GM10847 (cell line): ENCODE measurements around the gene ZNF765.
A peak's percentile ranks its signal among the peaks of the same experiment; 100 is the strongest.

ENCODE experiments used
- POLR2A ChIP-seq: IDR thresholded peaks from 2 replicates; pipeline ENCODE4 v1.6.1; 2011; ENCODE audit not compliant: insufficient read length; ENCODE audit errors: extremely low read depth

ZNF765 gene

DNA sequence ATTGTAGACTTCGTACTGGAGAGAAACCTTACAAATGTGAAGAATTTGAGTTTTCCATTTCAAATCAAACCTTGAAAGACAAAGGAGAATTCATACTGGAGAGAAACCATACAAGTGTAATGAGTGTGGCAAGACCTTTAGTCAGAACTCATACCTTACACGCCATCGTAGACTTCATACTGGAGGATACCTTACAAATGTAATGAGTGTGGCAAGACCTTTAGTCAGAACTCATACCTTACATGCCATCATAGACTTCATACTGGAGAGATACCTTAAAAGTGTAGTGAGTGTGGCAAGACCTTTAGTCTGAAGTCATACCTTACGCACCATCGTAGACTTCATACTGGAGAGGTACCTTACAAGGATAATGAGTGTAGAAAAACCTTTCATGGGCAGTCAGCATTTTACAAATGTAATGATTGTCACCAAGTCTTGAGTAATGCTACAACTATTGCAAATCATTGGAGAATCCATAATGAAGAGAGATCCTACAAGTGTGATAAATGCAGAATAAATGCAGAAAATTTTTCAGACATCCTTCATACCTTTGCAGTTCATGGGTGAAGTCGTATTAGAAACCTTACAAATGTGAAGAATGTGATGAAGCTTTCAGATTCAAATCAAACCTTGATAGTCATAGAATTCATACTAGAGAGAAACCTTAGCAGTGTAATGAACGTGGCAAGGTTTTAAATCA is 14.7 kb downstream of the ZNF765 start:
- TF ChIP-seq POLR2A = no peak

DNA sequence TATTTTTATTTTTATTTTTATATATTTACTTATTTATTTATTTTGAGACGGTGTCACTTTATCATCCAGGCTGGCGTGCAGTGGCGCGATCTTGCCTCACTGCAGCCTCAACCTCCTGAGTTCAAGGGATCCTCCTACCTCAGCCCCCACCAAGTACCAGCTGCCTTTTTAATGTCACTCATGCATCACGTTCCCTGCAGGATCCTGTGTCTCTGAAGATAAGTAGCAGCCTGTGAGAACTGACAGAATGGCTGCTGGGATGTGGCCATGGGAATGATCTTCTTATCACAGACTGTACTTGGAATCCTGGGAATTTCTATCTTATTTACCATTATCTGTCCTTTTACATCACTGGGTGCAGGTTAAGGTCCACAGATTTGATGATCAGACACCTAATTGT is 27.6 kb downstream of the ZNF765 start:
- TF ChIP-seq POLR2A = no peak

DNA sequence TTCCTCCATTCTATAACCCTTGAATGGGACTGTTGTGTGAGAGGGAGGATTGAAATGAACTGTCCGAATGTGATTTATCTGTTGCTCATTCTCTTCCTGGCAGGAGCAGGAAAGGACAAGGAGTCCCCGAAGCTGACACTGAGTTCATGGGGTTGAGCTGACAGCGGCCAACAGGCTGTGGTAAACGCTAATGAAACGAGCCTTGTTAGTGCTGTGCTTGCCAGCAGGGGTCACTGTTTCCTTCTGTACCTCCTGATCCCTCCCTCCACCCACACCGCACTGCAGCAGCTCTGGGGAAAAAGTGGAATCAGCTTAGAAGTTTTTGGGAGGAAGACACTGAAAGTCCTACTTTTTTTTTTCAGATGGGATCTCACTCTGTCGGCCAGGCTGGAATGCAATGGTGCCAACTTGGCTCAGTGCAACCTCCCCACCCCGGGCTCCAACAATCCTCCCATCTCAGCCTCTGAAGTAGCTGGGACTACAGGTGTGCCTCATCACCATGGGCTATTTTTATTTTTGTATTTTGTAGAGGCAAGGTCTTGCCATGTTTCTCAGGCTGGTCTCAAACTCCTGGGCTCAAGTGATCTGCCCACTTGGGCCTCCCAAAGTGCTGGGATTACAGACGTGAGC is 30.1 kb downstream of the ZNF765 start:
- no peak for TF ChIP-seq POLR2A

DNA sequence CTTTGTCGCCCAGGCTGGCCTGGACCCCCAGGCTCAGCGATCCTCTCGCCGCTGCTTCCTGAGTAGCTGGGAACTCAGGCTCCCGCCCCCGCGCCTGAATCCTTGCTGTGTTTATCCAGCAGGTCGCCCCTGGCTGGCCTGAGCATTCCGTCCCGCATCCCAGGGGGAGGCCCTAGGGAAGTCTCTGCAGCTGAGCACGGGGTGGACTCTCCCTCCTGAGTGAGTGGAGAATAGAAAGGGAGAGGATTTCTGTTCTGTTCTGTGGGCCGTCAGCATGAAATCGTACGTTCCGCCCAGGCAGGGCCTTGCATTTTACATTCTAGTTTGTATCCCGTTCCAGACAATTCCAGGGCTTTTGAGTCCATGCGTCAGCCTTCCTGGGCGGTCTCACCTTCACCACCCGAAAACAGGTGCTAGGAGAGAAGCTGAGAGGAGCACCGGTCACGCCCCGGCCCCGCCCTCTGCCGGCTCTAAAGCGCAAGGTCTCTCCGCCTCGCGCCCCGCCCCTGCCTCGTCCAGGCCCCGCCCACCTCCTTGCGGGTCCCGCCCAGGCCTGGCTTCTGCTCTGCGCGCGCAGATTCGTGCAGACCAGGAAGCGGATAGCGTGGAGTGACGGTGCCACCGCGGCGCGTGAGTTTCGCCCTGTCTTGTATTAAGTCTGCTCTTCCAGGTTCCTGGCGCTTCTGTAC is 36.6 kb downstream of the ZNF765 start, which contains the start of gene ZNF761:
Gene ZNF761, plus strand, starts transcription at position 586 of the 689 bp plus-strand sequence. CDS start 15,285 bp downstream, outside the sequence.
- TF ChIP-seq POLR2A = peak; percentile 79

DNA sequence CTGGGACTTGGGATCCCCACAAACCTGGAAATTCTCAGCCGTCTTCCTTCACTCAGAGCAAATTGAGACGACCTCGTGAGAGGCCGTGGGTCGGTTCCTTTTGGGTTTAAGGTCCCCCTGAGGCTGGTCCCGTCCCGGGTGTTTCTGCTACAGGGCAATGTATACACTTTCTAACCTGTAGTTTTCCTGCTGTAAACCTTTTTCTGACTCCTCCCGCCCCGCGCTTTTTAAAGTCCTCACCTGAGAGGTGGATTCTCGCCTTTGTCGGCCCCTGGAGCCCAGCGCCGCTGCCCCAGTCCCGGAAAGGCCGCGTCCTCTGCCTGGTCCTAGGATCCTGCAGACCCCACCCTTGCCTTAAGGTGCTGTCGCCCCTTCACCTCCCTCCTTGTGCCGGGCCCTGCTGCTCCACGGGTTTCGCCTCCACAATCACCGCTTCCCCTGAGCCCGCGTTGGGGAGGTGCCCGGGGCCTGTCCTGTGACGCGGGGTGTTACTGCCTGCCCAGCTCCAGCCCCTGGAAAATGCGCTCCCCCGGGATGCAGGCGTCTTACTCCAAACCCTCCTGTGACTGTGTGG is 37.2 kb downstream of the ZNF765 start:
- no peak for TF ChIP-seq POLR2A

- TF ChIP-seq POLR2A = no peak
Measured at GRCh38 chr19:53455828-53456227, 60.9 kb downstream of the ZNF765 start.

GRCh38 chr19:53461866-53462265 is 66.9 kb downstream of the ZNF765 start:
- TF ChIP-seq POLR2A = no peak

DNA sequence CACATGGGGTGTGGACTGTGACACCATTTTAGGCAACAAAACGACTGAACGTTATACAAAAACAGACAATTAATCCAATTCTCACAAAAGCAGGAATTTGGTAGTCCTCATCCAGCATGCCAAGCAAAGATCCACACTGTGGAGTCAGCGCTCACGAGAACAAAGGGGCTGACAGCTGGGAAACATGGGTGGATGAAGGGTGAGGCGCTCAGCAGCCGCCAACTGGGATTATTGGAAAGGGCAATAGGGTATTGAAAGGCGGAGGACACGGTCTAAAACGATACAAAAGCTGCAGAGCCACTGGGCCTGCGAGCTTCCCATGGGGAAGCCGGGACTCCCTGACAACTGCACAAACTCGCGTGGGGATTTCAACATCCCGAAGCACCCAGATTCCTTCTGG is 67.9 kb downstream of the ZNF765 start:
- no peak for TF ChIP-seq POLR2A

DNA sequence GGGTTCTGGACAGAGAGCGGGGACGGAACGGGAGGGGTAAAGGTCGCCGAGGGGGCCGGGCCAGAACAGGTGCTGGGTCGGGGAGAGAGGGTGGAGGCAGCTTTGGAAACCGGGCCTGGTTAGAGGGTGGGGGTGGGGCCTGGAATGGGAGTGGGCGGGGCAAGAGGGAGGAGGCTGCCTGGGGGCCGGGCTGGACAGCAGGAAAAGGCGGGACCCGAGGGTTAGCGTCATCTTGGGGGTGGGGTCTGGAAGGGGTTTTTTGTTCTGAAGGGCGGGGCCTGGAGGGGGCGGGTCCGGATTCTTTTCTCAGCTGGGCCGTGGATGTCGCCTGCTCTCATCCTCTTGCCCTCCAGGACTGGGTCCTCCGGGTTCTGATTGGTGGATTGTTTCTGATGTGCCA is 68.3 kb downstream of the ZNF765 start:
- no peak for TF ChIP-seq POLR2A

- no peak for TF ChIP-seq POLR2A
Measured at GRCh38 chr19:53466726-53467484, 72.0 kb downstream of the ZNF765 start.

GRCh38 chr19:53467485-53468262 is 72.7 kb downstream of the ZNF765 start, which contains the start of gene ZNF813:
Gene ZNF813 (plus strand): TSS chr19:53467733. CDS start chr19:53483823, 16,090 bp downstream.
- peak; percentile 58 for TF ChIP-seq POLR2A

- TF ChIP-seq POLR2A = no peak
Measured at GRCh38 chr19:53471916-53472315, 77.0 kb downstream of the ZNF765 start.
